Effector memory CD4-positive, alpha-beta T cell (primary cell): Measurements from ENCODE around the gene FOS.

Source experiments
- DNase-seq, 3 donors: peaks; one replicate each; pipeline ENCODE4 v3.0.0-alpha.2; 2020
- H3K27ac ChIP-seq: 2 replicates; pipeline ENCODE4 v1.7.0; 2013; ENCODE audit warnings: mild to moderate bottlenecking, low read length, moderate library complexity; ENCODE audit not compliant: insufficient read depth, poor library complexity, severe bottlenecking
- H3K27me3 ChIP-seq: replicated peaks from 2 replicates; pipeline ENCODE4 v1.7.0; 2013; ENCODE audit warnings: mild to moderate bottlenecking, low read length; ENCODE audit not compliant: insufficient read depth, control insufficient read depth, poor library complexity, severe bottlenecking
- H3K36me3 ChIP-seq: 2 replicates; pipeline ENCODE4 v1.7.0; 2013; ENCODE audit warnings: mild to moderate bottlenecking, low read length, moderate library complexity; ENCODE audit not compliant: control insufficient read depth, insufficient read depth
- H3K4me1 ChIP-seq: 2 replicates; pipeline ENCODE4 v1.7.0; 2013; ENCODE audit warnings: low read length, mild to moderate bottlenecking; ENCODE audit not compliant: control insufficient read depth, insufficient read depth, poor library complexity, severe bottlenecking
- H3K4me3 ChIP-seq: 2 replicates; pipeline ENCODE4 v1.7.0; 2013; ENCODE audit warnings: low read length, low read depth, mild to moderate bottlenecking; ENCODE audit not compliant: insufficient read depth, poor library complexity, severe bottlenecking
- H3K9me3 ChIP-seq: 2 replicates; pipeline ENCODE4 v1.7.0; 2013; ENCODE audit warnings: mild to moderate bottlenecking, low read length, moderate library complexity; ENCODE audit not compliant: control insufficient read depth

FOS gene

GRCh38 chr14:75261820-75262219 is 16.8 kb upstream of the FOS start:
- Histone ChIP-seq H3K27ac (no peak overlapping the region), H3K4me1 (peaks cover 17% of the 10 kb centered on the region), H3K27me3 (no peaks in the 10 kb centered on the region), H3K9me3 (no peaks in the 10 kb centered on the region), H3K36me3 (no peaks in the 10 kb centered on the region), H3K4me3 (no peak overlapping the region)
- no peak for DNase-seq

- Histone ChIP-seq H3K4me3 (no peak overlapping the region), H3K27ac (no peak overlapping the region), H3K36me3 (no peaks in the 10 kb centered on the region), H3K4me1 (peaks cover 17% of the 10 kb centered on the region), H3K27me3 (no peaks in the 10 kb centered on the region), H3K9me3 (no peaks in the 10 kb centered on the region)
- no peak for DNase-seq
These were observed 16.0 kb upstream of the FOS start for GRCh38 chr14:75262641-75263040.

GRCh38 chr14:75264036-75264435 is 14.6 kb upstream of the FOS start:
- DNase-seq: no peak
- Histone ChIP-seq H3K27ac (no peak overlapping the region), H3K4me1 (peaks cover 10% of the 10 kb centered on the region)

GRCh38 chr14:75267141-75267721 is 11.4 kb upstream of the FOS start:
- Histone ChIP-seq H3K9me3 (no peaks in the 10 kb centered on the region), H3K27ac (no peak overlapping the region), H3K4me1 (no peaks in the 10 kb centered on the region), H3K36me3 (no peaks in the 10 kb centered on the region), H3K4me3 (no peak overlapping the region), H3K27me3 (no peaks in the 10 kb centered on the region)
- DNase-seq: no peak

More at GRCh38 chr14:75264036-75264435, 14.6 kb upstream of the FOS start:
- Histone ChIP-seq H3K4me3 (no peak overlapping the region), H3K36me3 (no peaks in the 10 kb centered on the region), H3K9me3 (no peaks in the 10 kb centered on the region), H3K27me3 (no peaks in the 10 kb centered on the region)

GRCh38 chr14:75268633-75269550 is 9.7 kb upstream of the FOS start:
- Histone ChIP-seq H3K4me1 (peaks cover 4% of the 10 kb centered on the region), H3K9me3 (no peaks in the 10 kb centered on the region), H3K4me3 (no peak overlapping the region), H3K27ac (no peak overlapping the region), H3K27me3 (no peaks in the 10 kb centered on the region), H3K36me3 (no peaks in the 10 kb centered on the region)
- no peak for DNase-seq

DNA sequence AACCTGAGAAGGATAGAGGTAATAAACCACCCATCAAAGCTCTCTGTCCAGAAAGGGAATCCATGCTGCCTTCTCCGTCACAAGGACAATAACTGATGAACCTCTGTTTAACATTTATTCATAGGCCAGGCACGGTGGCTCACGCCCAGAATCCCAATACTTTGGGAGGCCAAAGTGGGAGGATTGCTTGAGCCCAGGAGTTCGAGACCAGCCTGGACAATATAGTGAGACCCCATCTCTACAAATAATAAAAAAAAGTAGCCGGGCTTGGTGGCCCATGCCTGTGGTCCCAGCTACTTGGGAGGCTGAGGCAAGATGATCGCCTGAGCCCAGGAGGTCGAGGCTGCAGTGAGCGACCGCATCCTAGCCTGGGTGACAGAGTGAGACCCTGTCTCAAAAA is 7.1 kb upstream of the FOS start:
- Histone ChIP-seq H3K4me3 (no peak overlapping the region), H3K9me3 (no peaks in the 10 kb centered on the region), H3K27me3 (no peaks in the 10 kb centered on the region), H3K36me3 (no peaks in the 10 kb centered on the region), H3K4me1 (peaks cover 22% of the 10 kb centered on the region), H3K27ac (no peak overlapping the region)
- DNase-seq: no peak

DNA sequence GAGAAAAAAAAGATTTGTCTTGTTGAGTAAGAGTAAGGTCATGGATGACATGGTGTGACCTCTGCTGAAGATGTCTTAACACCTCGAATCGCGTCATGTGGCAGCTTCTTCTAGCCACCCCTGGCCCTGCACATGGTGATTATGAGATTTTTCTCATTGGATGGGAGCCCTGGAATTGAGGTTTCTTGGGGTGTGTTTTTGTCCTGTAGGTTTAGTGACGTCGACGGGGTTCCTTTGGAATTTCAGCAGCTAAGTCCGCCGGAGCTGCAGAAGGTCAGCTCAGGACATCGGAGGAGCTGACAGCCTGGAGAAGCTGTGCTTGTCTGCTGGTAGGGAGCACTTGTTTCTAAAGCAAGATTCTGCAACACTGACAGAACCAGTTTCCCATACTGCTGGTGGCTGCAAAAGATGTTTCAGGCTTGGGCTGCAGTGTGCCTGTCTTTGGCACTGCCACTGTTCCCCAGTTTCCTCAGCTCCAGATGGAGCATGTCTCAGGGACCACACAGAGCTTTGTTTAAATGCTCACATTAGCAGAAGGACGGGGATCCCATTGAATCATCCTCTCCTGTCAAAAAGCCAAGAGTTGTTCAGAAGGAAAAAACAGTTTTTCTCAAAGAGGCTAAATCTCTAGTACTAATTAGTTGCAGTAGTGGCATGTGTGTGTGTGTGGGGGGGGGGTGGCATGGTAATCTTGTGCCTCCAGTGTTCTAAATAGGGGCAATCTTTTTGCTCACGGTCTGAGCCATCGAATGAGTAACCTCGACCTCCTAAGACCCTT is 5.2 kb upstream of the FOS start:
- no peak overlapping the region for H3K4me3 ChIP-seq
- no peak overlapping the region for H3K27ac ChIP-seq
- peaks cover 34% of the 10 kb centered on the region for H3K4me1 ChIP-seq
- H3K9me3 ChIP-seq: no peaks in the 10 kb centered on the region
- H3K27me3 ChIP-seq: no peaks in the 10 kb centered on the region
- DNase-seq: no peak
- no peaks in the 10 kb centered on the region for H3K36me3 ChIP-seq

DNA sequence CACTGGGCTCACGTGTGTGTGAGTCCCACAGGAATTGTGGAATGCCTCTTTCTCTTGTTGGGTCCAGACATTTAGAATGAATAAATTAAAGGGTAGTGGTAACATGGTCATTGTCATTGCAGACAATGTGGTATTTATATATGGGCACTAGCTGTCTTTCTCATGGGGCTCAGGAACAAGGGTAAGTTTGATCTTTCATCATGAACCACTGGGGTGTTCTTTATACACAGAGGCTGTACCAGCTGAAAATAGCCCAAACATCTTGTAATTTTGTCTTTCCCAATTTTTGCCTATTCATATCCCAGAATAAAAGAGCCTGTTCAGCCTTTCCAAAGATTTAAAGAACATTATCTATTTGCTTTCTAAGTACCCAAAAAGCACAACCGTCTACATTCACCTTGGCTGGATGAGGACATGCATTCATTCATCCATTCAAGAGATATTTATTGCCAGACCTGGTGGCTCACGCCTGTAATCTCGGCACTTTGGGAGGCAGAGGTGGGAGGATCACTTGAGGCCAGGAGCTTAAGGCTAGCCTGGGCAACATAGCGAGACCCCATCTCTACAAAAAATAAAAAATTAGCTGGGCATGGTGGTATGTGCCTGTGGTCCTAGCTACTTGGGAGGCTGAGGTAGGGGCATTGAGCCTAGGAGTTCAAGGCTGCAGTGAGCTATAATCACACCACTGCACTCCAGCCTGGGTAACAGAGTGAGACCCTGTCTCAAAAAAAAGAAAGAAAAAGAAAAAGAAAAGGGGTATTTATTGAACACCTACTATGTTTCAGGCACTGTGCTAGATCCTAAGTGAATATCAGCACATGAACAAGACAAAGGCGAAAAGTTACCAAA is 4.4 kb upstream of the FOS start:
- Histone ChIP-seq H3K36me3 (peaks cover 6% of the 10 kb centered on the region), H3K4me1 (peaks cover 34% of the 10 kb centered on the region), H3K9me3 (no peaks in the 10 kb centered on the region), H3K27me3 (no peaks in the 10 kb centered on the region), H3K27ac (peak overlapping the region; percentile 15), H3K4me3 (no peak overlapping the region)
- no peak for DNase-seq

DNA sequence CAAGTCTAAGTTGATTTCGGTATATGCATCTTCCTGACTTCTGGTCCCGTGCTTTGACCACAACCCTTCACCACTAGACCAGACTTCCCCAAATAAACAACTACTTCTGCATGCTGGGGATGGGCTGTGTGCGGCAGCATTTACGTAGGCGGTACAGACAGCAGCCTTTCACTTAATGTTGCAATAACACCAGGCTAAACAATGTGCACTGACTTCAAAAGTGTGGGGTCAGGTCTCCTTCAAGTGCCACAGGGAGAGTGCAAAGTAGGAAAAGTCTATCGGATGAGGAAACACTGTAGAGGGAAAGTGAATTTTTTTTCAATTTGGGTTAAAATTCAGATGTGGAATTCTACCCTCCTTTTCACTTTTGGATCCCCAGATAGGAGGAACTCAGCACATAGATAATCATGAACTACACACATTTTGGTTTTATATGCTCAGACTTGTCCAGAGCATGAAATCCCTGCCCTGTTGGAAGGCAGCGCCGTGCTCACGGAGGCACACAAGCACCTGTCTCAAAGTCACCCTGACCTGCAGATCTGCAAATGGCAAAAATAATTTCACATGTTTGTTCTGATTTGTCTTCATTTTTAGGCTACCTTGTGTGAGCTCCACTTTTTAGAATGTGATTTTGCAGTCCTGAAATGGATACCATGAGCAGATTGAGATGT is 3.6 kb upstream of the FOS start:
- DNase-seq: peak; percentile 66 to 75 (median 71)

More for the DNA sequence above, 3.6 kb upstream of the FOS start:
- no peaks in the 10 kb centered on the region for H3K27me3 ChIP-seq
- peak overlapping the region; percentile 39 for H3K27ac ChIP-seq
- no peak overlapping the region for H3K4me3 ChIP-seq
- H3K4me1 ChIP-seq: peaks cover 41% of the 10 kb centered on the region
- H3K9me3 ChIP-seq: no peaks in the 10 kb centered on the region
- H3K36me3 ChIP-seq: peaks cover 14% of the 10 kb centered on the region
